ENCODE data around the gene ADAM12.

DNA sequence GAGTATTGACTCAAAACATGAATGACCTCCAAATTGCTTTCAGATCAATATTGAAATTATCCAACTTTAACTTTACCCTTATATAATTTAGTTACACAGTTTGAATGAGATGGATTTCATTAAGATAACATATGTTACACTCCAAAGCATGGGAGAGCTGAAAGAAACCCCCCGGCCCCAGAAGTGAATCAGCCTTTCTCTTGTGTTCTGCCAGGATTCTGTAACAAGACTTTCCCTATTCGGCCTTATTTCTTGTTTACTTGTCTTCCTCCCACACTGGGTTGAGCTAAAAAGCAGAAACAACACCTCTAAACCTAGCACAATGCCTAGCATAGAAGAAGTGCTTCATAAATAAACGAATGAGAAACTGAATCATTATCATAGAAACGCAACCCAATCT is 224.8 kb downstream of the ADAM12 start:
- TF ChIP-seq, protein P1, sequence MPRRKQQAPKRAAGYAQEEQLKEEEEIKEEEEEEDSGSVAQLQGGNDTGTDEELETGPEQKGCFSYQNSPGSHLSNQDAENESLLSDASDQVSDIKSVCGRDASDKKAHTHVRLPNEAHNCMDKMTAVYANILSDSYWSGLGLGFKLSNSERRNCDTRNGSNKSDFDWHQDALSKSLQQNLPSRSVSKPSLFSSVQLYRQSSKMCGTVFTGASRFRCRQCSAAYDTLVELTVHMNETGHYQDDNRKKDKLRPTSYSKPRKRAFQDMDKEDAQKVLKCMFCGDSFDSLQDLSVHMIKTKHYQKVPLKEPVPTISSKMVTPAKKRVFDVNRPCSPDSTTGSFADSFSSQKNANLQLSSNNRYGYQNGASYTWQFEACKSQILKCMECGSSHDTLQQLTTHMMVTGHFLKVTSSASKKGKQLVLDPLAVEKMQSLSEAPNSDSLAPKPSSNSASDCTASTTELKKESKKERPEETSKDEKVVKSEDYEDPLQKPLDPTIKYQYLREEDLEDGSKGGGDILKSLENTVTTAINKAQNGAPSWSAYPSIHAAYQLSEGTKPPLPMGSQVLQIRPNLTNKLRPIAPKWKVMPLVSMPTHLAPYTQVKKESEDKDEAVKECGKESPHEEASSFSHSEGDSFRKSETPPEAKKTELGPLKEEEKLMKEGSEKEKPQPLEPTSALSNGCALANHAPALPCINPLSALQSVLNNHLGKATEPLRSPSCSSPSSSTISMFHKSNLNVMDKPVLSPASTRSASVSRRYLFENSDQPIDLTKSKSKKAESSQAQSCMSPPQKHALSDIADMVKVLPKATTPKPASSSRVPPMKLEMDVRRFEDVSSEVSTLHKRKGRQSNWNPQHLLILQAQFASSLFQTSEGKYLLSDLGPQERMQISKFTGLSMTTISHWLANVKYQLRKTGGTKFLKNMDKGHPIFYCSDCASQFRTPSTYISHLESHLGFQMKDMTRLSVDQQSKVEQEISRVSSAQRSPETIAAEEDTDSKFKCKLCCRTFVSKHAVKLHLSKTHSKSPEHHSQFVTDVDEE (CRISPR knock-in tag; IDR thresholded peaks at IDR 0.05) = no peak
- no peak for TF ChIP-seq BACH2 (CRISPR knock-in tag; IDR thresholded peaks at IDR 0.05; ENCODE audit: borderline replicate concordance)
- TF ChIP-seq, protein P2, sequence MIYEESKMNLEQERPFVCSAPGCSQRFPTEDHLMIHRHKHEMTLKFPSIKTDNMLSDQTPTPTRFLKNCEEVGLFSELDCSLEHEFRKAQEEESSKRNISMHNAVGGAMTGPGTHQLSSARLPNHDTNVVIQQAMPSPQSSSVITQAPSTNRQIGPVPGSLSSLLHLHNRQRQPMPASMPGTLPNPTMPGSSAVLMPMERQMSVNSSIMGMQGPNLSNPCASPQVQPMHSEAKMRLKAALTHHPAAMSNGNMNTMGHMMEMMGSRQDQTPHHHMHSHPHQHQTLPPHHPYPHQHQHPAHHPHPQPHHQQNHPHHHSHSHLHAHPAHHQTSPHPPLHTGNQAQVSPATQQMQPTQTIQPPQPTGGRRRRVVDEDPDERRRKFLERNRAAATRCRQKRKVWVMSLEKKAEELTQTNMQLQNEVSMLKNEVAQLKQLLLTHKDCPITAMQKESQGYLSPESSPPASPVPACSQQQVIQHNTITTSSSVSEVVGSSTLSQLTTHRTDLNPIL (CRISPR knock-in tag; IDR thresholded peaks at IDR 0.05; ENCODE audit: low read depth) = no peak
- TF ChIP-seq ZFP30 (CRISPR knock-in tag; IDR thresholded peaks at IDR 0.05) = no peak
- no peak for TF ChIP-seq ISL1 (CRISPR knock-in tag; IDR thresholded peaks at IDR 0.05)
- TF ChIP-seq ZNF8 (CRISPR knock-in tag; IDR thresholded peaks at IDR 0.05) = no peak
- TF ChIP-seq TCF4 (CRISPR knock-in tag; IDR thresholded peaks at IDR 0.05; ENCODE audit: borderline replicate concordance) = no peak
- no peak for TF ChIP-seq GLIS3 (CRISPR knock-in tag; IDR thresholded peaks at IDR 0.05)
- TF ChIP-seq ARNTL (CRISPR knock-in tag; IDR thresholded peaks at IDR 0.05; ENCODE audit: borderline replicate concordance, low read depth) = no peak
- TF ChIP-seq, protein P3, sequence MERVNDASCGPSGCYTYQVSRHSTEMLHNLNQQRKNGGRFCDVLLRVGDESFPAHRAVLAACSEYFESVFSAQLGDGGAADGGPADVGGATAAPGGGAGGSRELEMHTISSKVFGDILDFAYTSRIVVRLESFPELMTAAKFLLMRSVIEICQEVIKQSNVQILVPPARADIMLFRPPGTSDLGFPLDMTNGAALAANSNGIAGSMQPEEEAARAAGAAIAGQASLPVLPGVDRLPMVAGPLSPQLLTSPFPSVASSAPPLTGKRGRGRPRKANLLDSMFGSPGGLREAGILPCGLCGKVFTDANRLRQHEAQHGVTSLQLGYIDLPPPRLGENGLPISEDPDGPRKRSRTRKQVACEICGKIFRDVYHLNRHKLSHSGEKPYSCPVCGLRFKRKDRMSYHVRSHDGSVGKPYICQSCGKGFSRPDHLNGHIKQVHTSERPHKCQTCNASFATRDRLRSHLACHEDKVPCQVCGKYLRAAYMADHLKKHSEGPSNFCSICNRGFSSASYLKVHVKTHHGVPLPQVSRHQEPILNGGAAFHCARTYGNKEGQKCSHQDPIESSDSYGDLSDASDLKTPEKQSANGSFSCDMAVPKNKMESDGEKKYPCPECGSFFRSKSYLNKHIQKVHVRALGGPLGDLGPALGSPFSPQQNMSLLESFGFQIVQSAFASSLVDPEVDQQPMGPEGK (CRISPR knock-in tag; IDR thresholded peaks at IDR 0.05; ENCODE audit: borderline replicate concordance) = no peak
- TF ChIP-seq, protein P4, sequence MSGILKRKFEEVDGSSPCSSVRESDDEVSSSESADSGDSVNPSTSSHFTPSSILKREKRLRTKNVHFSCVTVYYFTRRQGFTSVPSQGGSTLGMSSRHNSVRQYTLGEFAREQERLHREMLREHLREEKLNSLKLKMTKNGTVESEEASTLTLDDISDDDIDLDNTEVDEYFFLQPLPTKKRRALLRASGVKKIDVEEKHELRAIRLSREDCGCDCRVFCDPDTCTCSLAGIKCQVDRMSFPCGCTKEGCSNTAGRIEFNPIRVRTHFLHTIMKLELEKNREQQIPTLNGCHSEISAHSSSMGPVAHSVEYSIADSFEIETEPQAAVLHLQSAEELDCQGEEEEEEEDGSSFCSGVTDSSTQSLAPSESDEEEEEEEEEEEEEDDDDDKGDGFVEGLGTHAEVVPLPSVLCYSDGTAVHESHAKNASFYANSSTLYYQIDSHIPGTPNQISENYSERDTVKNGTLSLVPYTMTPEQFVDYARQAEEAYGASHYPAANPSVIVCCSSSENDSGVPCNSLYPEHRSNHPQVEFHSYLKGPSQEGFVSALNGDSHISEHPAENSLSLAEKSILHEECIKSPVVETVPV (CRISPR knock-in tag; IDR thresholded peaks at IDR 0.05) = no peak
- TF ChIP-seq ZNF565 (CRISPR knock-in tag; conservative IDR thresholded peaks at IDR 0.05; ENCODE audit: low read depth) = no peak
- no peak for TF ChIP-seq PPARA (CRISPR knock-in tag; IDR thresholded peaks at IDR 0.05; ENCODE audit: borderline replicate concordance)
- no peak for TF ChIP-seq ESRRG (CRISPR knock-in tag; IDR thresholded peaks at IDR 0.05)
